ENCODE results near the gene ATXN7. TPM values are rescaled to one million over a fixed set of nuclear protein-coding genes. Genes with fewer than 3 reads are reported as not detected.

Gene ATXN7
- total and polyA plus RNA-seq, 4 donors = 2.8 to 13.6 (median 5.6) TPM

- Histone ChIP-seq H3K9me3 (ENCODE audit: control insufficient read depth in 4 of 4, low read length in 3 of 4) (no peaks in the 10 kb centered on the region), H3K4me3 (ENCODE audit: low read depth in 1 of 3, low read length in 3 of 3) (no peak overlapping the region), H3K9ac (ENCODE audit: low read depth in 1 of 2, low read length in 2 of 2) (no peak overlapping the region), H3K27ac (ENCODE audit: low read depth in 1 of 2, low read length in 2 of 2) (no peak overlapping the region), H3K36me3 (ENCODE audit: control insufficient read depth in 4 of 4, insufficient read depth in 3 of 4, low read depth in 1 of 4, low read length in 3 of 4) (peaks cover 6 to 51% (median 41%) of the 10 kb centered on the region in 4 donors), H3K4me1 (ENCODE audit: control insufficient read depth in 4 of 4, insufficient read depth in 4 of 4, low read length in 3 of 4) (peaks cover 0 to 20% (median 14%) of the 10 kb centered on the region in 4 donors), H3K27me3 (ENCODE audit: control insufficient read depth in 4 of 4, insufficient read depth in 4 of 4, low read length in 3 of 4) (no peaks in the 10 kb centered on the region)
- 97% methylated on average over 3 of the region's 3 CpGs for WGBS
- TF ChIP-seq ATF3 (IDR thresholded peaks at IDR 0.05) = no peak
- no peak for TF ChIP-seq ZBTB33 (IDR thresholded peaks at IDR 0.05)
- no peak for TF ChIP-seq EGR1 (IDR thresholded peaks at IDR 0.05; ENCODE audit: low read depth in 2 of 2)
- TF ChIP-seq SP1 (IDR thresholded peaks at IDR 0.05) = no peak
- TF ChIP-seq HNF4A (conservative IDR thresholded peaks at IDR 0.05) = no peak
- TF ChIP-seq YY1 (IDR thresholded peaks at IDR 0.05) = no peak
- TF ChIP-seq REST (IDR thresholded peaks at IDR 0.05) = no peak
- no peak for TF ChIP-seq RXRA (IDR thresholded peaks at IDR 0.05)
- no peak for TF ChIP-seq MAX (IDR thresholded peaks at IDR 0.05)
- TF ChIP-seq FOXA2 (IDR thresholded peaks at IDR 0.05) = no peak
- TF ChIP-seq FOXA1 (IDR thresholded peaks at IDR 0.05) = no peak
- TF ChIP-seq NR2F2 (IDR thresholded peaks at IDR 0.05) = no peak
- TF ChIP-seq JUND (IDR thresholded peaks at IDR 0.05) = no peak
- no peak for TF ChIP-seq TAF1 (conservative IDR thresholded peaks at IDR 0.05)
- no peak for TF ChIP-seq CTCF (IDR thresholded peaks at IDR 0.05; ENCODE audit: low read depth, low read length, missing input control)
- no peak for TF ChIP-seq GABPA (IDR thresholded peaks at IDR 0.05 in 1 of 2, conservative IDR thresholded peaks at IDR 0.05 in 1 of 2)
- DNase-seq (ENCODE audit: low spot score) = no peak
These were observed 120.7 kb downstream of the ATXN7 start for GRCh38 chr3:63984391-63984790.

GRCh38 chr3:63986146-63986545 is 122.5 kb downstream of the ATXN7 start:
- DNase-seq (ENCODE audit: low spot score) = no peak
- Histone ChIP-seq H3K9ac (ENCODE audit: low read depth in 1 of 2, low read length in 2 of 2) (no peak overlapping the region), H3K27ac (ENCODE audit: low read depth in 1 of 2, low read length in 2 of 2) (no peak overlapping the region), H3K27me3 (ENCODE audit: control insufficient read depth in 4 of 4, insufficient read depth in 4 of 4, low read length in 3 of 4) (no peaks in the 10 kb centered on the region), H3K9me3 (ENCODE audit: control insufficient read depth in 4 of 4, low read length in 3 of 4) (no peaks in the 10 kb centered on the region), H3K4me3 (ENCODE audit: low read depth in 1 of 3, low read length in 3 of 3) (no peak overlapping the region), H3K36me3 (ENCODE audit: control insufficient read depth in 4 of 4, insufficient read depth in 3 of 4, low read depth in 1 of 4, low read length in 3 of 4) (peaks cover 10 to 65% (median 52%) of the 10 kb centered on the region in 4 donors), H3K4me1 (ENCODE audit: control insufficient read depth in 4 of 4, insufficient read depth in 4 of 4, low read length in 3 of 4) (peaks cover 0 to 5% (median 3%) of the 10 kb centered on the region in 4 donors)
- WGBS = 92% methylated on average over 7 of the region's 7 CpGs
- TF ChIP-seq REST (IDR thresholded peaks at IDR 0.05) (no peak), MAX (IDR thresholded peaks at IDR 0.05) (no peak), RXRA (IDR thresholded peaks at IDR 0.05) (no peak), HNF4G (IDR thresholded peaks at IDR 0.05) (no peak), HNF4A (conservative IDR thresholded peaks at IDR 0.05) (no peak), YY1 (IDR thresholded peaks at IDR 0.05) (no peak), GABPA (IDR thresholded peaks at IDR 0.05 in 1 of 2, conservative IDR thresholded peaks at IDR 0.05 in 1 of 2) (no peak), RAD21 (IDR thresholded peaks at IDR 0.05) (no peak)

Data from liver (tissue), 9 donors.